Nephron (organoid): ENCODE results near the gene ASRGL1.
A peak's percentile ranks its signal among the peaks of the same experiment; 100 is the strongest.

Source experiments
- H3K27ac Mint-ChIP-seq, 3 experiments: 2 replicates each; pipeline ENCODE4 v1.8.0; 2020; ENCODE audit warnings: mixed read lengths in 3 of 3, mild to moderate bottlenecking in 2 of 3, moderate library complexity in 1 of 3
- H3K27me3 Mint-ChIP-seq: 2 replicates; pipeline ENCODE4 v1.8.0; 2021; ENCODE audit warnings: low read depth, mild to moderate bottlenecking, moderate library complexity, mixed read lengths
- H3K36me3 Mint-ChIP-seq: 2 replicates; pipeline ENCODE4 v1.8.0; 2020; ENCODE audit warnings: low read depth, mixed read lengths
- H3K4me1 Mint-ChIP-seq: 2 replicates; pipeline ENCODE4 v1.8.0; 2020; ENCODE audit warnings: mixed read lengths
- H3K4me3 Mint-ChIP-seq, 3 experiments: 2 replicates each; pipeline ENCODE4 v1.8.0; 2020; ENCODE audit warnings: mild to moderate bottlenecking in 3 of 3, mixed read lengths in 3 of 3, moderate library complexity in 2 of 3
- H3K9me3 Mint-ChIP-seq: 2 replicates; pipeline ENCODE4 v1.8.0; 2020; ENCODE audit warnings: mixed read lengths
- TF ChIP-seq, protein P1 (sequence below), 3 experiments: fragments of 200-600 bp; sonication (generic); IDR thresholded peaks; one replicate each; pipeline ENCODE4 v1.5.0; 2021; ENCODE audit warnings: antibody characterized with exemption in 3 of 3; ENCODE audit not compliant: unreplicated experiment in 3 of 3

ASRGL1 gene

DNA sequence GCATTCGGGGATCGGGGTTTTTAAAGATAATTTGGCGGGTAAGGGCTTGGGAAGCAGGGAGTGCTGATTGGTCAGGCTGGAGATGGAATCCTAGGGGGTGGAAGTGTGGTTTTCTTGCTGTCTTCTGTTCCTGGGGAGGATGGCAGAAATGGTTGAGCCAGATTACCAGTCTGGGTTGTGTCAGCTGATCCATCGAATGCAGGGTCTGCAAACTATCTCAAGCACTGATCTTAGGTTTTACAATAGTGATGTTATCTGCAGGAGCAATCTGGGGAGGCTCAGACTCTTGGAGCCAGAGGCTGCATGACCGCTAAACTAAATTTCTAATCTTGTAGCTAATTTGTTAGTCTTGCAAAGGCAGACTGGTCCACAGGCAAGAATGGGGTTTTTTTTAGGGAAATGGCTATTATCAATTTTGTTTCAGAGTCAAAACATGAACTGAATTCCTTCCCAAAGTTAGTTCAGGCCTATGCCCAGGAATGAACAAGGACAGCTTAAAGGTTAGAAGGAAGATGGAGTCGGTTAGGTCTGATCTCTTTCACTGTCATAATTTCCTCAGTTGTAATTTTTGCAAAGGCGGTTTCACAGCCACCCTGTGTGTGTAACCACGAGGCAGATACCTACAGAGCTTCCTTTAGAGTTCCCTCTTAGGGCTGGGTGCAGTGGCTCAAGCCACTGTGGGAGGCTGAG lies 91.8 kb downstream of the ASRGL1 start:
- Mint-ChIP-seq H3K36me3 (peaks cover 4% of the 10 kb centered on the region), H3K4me1 (peaks cover 63% of the 10 kb centered on the region), H3K4me3 (no peak overlapping the region), H3K27ac (peak overlapping the region; percentile 81 to 91 (median 83)), H3K9me3 (no peaks in the 10 kb centered on the region), H3K27me3 (peaks cover 21% of the 10 kb centered on the region)
- TF ChIP-seq, protein P1, sequence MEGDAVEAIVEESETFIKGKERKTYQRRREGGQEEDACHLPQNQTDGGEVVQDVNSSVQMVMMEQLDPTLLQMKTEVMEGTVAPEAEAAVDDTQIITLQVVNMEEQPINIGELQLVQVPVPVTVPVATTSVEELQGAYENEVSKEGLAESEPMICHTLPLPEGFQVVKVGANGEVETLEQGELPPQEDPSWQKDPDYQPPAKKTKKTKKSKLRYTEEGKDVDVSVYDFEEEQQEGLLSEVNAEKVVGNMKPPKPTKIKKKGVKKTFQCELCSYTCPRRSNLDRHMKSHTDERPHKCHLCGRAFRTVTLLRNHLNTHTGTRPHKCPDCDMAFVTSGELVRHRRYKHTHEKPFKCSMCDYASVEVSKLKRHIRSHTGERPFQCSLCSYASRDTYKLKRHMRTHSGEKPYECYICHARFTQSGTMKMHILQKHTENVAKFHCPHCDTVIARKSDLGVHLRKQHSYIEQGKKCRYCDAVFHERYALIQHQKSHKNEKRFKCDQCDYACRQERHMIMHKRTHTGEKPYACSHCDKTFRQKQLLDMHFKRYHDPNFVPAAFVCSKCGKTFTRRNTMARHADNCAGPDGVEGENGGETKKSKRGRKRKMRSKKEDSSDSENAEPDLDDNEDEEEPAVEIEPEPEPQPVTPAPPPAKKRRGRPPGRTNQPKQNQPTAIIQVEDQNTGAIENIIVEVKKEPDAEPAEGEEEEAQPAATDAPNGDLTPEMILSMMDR (IDR thresholded peaks at IDR 0.05; ENCODE audit: unreplicated experiment in 3 of 3): no peak

DNA sequence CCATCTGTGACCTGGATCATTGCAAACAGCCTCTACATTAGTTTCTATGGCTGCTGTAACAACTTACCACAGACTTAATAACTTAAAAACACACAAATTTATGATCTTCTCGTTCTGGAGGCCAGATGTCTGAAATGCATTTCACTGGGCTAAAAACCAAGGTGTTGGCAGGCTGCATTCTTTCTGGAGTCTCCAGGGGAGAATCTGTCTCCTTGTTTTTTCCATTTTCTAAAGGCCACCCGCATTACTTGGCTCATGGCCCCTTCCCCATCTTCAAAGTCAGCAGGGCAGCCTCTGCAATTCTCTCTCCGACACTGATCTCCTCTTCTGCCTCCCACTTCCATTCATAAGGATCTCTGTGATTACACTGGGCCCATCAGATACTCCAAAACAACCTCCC lies 93.2 kb downstream of the ASRGL1 start:
- Mint-ChIP-seq H3K27ac (peak overlapping the region in 2 of 3 experiments; percentile 69 to 81), H3K36me3 (peaks cover 4% of the 10 kb centered on the region), H3K4me3 (peak overlapping the region in 1 of 3 experiments; percentile 39), H3K27me3 (peaks cover 16% of the 10 kb centered on the region), H3K4me1 (peaks cover 66% of the 10 kb centered on the region), H3K9me3 (no peaks in the 10 kb centered on the region)
- TF ChIP-seq, protein P1 (IDR thresholded peaks at IDR 0.05; ENCODE audit: unreplicated experiment in 3 of 3): no peak

DNA sequence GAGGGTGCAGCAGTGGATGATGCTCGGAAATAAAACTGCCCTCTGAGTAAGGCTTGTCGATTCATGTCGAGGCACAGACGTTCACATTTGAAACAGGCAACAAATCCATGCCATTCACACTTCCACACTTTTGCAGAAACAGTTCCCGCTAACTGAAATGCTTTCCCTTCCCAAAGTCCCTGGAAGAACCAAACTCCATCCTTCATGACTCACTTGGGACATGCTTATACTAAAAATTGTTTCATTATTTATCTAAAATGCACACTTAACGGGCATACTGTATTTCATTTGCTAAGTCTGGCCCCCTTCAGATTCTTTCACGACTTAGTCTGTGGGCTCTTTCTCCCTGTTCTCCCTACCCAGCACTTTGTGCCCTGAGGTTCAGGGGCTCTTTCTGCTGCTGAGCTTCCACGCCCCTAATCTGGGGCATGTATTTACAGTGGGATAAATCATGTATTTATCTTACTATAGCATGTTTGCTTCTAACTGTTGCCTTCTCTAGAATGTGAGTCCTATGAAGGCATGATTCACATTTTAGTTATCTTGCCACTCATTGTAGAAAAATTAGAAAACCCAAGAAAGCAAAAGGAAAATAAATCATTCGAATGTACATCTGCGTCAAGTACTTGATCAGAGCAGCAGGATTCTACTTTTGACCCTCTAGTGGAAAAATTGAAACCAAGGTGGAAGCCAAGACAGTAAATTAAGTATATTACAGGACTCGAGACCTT lies 94.1 kb downstream of the ASRGL1 start:
- Mint-ChIP-seq H3K4me1 (peaks cover 72% of the 10 kb centered on the region), H3K36me3 (peaks cover 4% of the 10 kb centered on the region), H3K9me3 (no peaks in the 10 kb centered on the region), H3K27ac (peak overlapping the region; percentile 55 to 81 (median 69)), H3K27me3 (peaks cover 12% of the 10 kb centered on the region), H3K4me3 (no peak overlapping the region)
- TF ChIP-seq, protein P1 (IDR thresholded peaks at IDR 0.05; ENCODE audit: unreplicated experiment in 3 of 3): no peak

DNA sequence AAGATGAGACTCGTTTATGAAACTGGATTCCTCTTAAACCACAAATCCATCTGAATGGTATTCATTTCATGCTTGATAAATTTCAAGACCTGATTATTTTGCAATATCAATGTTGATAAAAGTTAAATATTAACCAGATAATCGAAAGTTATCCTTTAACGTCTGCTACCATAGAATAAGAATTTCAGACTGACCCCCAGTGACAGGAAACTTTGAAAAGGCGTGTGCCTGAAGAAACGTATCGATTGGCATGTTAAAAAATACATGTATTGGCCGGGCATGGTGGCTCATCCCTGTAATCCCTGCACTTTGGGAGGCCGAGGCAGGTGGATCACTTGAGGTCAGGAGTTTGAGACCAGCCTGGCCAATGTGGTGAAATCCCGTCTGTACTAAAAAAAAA lies 95.4 kb downstream of the ASRGL1 start:
- Mint-ChIP-seq H3K9me3 (no peaks in the 10 kb centered on the region), H3K36me3 (peaks cover 4% of the 10 kb centered on the region)

DNA sequence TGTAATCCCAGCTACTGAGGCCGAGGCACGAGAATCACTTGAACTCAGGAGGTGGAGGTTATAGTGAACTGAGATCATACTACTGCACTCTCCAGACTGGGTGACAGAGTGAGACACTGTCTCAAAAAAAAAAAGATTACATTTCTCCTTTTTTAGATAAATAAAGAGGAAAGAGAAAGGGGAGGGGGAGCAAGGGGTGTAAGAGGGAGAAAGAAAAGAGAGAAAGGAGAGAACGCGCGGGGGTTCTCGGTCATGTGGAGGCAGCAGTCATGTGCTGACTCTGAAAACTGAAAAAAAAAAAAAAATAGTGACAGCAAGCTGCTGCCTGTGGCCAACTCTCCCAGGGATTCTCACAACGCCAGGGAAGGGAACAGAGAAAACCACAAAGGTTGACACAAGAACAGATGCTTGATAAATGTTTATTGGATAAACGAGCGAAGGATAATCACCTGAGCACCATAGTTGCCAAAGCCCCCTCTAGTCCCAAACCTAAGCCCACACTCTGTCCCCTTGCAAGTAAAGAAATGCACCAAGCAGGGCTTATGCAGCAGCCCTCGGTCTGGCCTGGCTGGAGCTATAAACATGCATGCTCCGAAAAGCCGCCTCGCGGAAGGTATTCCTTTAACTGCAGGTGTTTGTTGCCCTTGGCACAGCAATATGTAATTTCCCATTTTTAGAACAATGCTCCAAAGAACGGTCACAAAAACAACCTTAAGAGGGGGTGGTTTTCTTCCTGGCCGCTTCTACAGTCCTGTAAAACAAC lies 96.1 kb downstream of the ASRGL1 start:
- no peak overlapping the region for H3K4me3 Mint-ChIP-seq
- TF ChIP-seq, protein P1 (IDR thresholded peaks at IDR 0.05; ENCODE audit: unreplicated experiment in 3 of 3): no peak
- peak overlapping the region; percentile 57 to 81 (median 80) for H3K27ac Mint-ChIP-seq
- peaks cover 4% of the 10 kb centered on the region for H3K36me3 Mint-ChIP-seq
- H3K27me3 Mint-ChIP-seq: peaks cover 7% of the 10 kb centered on the region
- H3K4me1 Mint-ChIP-seq: peaks cover 66% of the 10 kb centered on the region
- no peaks in the 10 kb centered on the region for H3K9me3 Mint-ChIP-seq

More for the DNA sequence above, 95.4 kb downstream of the ASRGL1 start:
- H3K4me3 Mint-ChIP-seq: no peak overlapping the region
- TF ChIP-seq, protein P1 (IDR thresholded peaks at IDR 0.05; ENCODE audit: unreplicated experiment in 3 of 3): no peak
- H3K27ac Mint-ChIP-seq: peak overlapping the region; percentile 68 to 81 (median 80)
- peaks cover 68% of the 10 kb centered on the region for H3K4me1 Mint-ChIP-seq
- peaks cover 7% of the 10 kb centered on the region for H3K27me3 Mint-ChIP-seq
